ENCODE measurements around the gene ARHGEF38.

- TF ChIP-seq CTCF (tag by site-specific recombination; IDR thresholded peaks at IDR 0.05) (no peak), TRIM28 (IDR thresholded peaks at IDR 0.05; ENCODE audit: borderline replicate concordance, low read length) (no peak), ZEB2 (tag by site-specific recombination; IDR thresholded peaks at IDR 0.05) (no peak), ZNF623 (tag by site-specific recombination; IDR thresholded peaks at IDR 0.05) (no peak), ZNF76 (tag by site-specific recombination; IDR thresholded peaks at IDR 0.05; ENCODE audit: borderline replicate concordance, low read depth) (no peak), YY1 (tag by site-specific recombination; IDR thresholded peaks at IDR 0.05) (no peak)
- TF ChIP-seq, protein P1, sequence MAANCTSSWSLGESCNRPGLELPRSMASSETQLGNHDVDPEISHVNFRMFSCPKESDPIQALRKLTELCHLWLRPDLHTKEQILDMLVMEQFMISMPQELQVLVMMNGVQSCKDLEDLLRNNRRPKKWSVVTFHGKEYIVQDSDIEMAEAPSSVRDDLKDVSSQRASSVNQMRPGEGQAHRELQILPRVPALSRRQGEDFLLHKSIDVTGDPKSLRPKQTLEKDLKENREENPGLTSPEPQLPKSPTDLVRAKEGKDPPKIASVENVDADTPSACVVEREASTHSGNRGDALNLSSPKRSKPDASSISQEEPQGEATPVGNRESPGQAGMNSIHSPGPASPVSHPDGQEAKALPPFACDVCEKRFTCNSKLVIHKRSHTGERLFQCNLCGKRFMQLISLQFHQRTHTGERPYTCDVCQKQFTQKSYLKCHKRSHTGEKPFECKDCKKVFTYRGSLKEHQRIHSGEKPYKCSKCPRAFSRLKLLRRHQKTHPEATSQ (tag by site-specific recombination; IDR thresholded peaks at IDR 0.05) = no peak
Measured at GRCh38 chr4:105587841-105588240, 35.4 kb downstream of the ARHGEF38 start.

Measured in HEK293 (cell line).